GM18873 (cell line): ENCODE measurements around the gene ATF6.
A peak's percentile ranks its signal among the peaks of the same experiment; 100 is the strongest.
"Not testable (repeated sequence)": the region's sequence is repeated elsewhere in the genome, so short reads cannot be mapped to it uniquely, and the experiment has no call there.

Source experiments
- ATAC-seq: cut with Tn5 transposase; IDR thresholded peaks from one replicate; pipeline ENCODE4 v1.9.1; 2021; ENCODE audit warnings: mild to moderate bottlenecking, moderate library complexity, moderate number of reproducible peaks; ENCODE audit not compliant: unreplicated experiment, low FRiP score

The ATF6 gene, protein sequence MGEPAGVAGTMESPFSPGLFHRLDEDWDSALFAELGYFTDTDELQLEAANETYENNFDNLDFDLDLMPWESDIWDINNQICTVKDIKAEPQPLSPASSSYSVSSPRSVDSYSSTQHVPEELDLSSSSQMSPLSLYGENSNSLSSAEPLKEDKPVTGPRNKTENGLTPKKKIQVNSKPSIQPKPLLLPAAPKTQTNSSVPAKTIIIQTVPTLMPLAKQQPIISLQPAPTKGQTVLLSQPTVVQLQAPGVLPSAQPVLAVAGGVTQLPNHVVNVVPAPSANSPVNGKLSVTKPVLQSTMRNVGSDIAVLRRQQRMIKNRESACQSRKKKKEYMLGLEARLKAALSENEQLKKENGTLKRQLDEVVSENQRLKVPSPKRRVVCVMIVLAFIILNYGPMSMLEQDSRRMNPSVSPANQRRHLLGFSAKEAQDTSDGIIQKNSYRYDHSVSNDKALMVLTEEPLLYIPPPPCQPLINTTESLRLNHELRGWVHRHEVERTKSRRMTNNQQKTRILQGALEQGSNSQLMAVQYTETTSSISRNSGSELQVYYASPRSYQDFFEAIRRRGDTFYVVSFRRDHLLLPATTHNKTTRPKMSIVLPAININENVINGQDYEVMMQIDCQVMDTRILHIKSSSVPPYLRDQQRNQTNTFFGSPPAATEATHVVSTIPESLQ

DNA sequence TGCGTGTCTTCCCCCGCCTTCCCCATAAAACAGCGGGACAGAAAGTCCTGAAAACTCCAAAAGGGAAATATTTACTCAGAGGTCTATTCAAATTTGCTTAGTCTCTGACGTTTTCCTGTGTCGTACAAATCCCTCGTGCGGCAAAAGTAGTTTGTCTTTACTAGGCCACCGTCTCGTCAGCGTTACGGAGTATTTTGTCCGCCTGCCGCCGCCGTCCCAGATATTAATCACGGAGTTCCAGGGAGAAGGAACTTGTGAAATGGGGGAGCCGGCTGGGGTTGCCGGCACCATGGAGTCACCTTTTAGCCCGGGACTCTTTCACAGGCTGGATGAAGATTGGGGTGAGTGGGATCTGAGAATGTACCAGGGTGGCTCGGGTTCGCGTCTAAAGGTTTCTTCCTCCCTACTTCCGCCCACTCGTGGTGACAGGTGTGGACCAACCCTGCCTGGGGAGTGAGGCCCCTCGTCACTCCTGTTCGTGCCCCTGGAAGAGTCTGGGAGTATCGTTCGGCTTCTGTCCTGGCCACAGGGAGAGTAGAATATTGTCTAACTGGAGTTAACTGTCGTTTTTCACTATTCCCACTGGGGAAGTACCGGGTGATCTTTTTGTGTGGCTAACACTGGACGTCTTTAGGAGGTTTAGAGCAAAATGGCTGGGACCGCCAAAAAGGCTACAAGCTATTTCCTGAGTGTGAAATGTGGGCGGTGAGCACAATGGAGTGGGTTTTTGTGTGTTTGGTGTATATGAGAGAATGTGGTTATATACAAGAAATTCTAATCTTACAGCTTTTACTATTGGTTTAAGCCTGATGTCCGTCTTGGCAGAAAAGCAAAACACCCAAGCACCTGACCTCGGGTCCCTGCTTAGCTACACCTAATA is at the start of gene ATF6:
Gene ATF6 (plus strand): TSS at position 219 of the 880 bp plus-strand sequence. CDS start 41 bp downstream, at position 260.
- ATAC-seq = peak; percentile 61

DNA sequence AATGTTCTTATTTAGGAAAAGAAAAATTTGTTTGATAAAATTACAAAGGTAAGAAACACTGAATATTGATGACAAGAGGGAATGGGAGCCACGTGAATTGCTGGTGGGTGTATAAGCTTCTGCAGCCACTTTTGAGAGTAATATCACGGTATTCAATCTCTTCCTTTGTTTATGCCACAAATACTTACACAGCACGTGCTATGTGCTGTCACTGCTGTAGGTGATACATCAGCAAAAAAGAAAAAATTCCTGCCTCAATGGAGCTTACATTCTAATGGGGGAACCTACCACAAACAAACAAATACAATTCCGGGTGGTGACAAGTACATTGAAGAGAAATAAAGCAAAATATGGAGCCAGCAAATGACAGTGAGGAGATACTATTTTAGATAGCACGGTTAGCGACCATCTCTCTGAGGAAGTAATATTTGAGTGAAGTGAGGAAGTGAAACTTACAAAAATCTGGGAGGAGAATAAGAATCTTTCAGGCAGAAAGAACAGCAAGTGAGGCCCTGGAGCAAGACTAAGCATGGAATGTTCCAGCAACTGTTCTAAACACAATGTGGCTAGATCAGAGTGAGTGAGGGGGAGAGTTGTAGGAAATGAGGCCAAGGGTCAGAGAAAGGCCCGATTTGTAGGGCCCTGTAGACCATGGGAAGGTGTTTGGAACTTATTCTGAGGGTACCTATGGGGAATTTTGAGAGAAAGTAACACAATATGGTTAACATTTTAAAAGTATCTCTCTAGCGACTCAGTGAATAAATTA is 47.4 kb upstream of the ATF6 start:
- peak; percentile 47 for ATAC-seq

DNA sequence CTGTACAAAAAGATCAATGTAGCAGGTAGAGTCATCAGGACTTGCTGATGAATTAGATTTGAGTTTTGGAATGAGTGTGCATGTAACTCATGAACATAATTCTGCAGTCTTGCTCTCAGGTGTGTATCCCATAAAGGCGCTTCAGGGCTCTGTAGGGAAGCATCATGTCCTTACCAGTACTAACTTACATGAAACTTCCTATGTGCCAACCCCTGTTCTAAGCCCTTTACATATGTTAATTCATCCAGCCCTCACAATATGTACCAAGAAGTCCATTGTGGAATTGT is 46.9 kb upstream of the ATF6 start:
- peak; percentile 26 for ATAC-seq

DNA sequence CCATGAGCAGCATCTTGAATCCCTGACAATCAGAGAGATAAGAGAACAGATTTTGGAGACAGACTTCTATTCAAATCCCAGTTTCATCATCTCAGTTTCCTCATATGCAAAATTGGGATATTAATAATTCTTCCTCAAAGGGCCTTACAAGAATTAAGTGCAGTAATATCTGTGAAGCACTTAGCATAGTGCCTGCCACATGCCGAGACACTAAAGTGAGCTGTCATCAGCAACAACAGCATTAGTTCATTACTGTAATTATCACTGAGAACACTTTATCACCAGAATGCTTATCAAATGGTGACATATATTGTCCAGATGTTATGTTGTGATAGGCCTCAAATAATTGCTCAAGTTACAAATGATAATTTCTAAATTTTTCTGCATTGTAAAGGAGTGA is 45.7 kb upstream of the ATF6 start:
- ATAC-seq = no peak

DNA sequence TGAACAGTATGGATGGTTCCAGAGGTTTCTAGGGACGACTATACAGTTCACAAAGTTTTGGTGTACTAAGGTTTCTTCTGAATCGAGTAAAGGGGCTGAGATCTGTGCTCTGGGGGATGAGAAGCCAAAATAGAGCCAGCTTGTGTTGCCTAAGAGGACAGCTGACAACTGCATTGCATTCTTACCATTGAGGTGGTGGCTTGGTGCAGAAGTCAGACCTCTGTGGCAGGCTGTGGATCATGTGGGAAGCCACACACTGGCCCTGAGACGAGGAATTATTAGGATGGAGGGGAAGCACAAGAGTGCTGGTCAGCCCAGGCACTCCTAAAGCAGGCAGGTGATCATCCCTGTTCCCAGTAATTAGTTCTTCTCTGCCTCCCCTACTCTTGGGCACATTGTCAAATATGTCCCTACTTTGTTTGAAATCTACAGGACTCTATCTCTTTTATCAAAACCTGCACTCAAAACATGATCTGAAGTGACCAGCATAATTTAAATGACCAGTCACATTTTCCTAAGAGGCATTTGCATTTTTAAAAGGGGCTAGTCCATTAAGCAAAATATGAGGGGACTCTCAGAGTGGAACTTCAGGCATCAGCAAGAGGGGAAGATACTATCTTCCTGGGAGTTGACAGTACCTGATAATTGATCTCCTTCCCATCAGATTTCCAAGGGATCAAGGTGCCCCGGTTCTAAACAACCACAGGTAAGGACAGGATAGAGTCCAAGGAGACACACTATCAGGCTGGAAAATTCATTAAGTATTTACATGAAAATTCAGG is 45.0 kb upstream of the ATF6 start, which contains the start of gene FCRLB:
Gene FCRLB (plus strand): TSS at position 589 of the 782 bp plus-strand sequence. CDS start 1,129 bp downstream, outside the sequence.
- ATAC-seq = no peak

DNA sequence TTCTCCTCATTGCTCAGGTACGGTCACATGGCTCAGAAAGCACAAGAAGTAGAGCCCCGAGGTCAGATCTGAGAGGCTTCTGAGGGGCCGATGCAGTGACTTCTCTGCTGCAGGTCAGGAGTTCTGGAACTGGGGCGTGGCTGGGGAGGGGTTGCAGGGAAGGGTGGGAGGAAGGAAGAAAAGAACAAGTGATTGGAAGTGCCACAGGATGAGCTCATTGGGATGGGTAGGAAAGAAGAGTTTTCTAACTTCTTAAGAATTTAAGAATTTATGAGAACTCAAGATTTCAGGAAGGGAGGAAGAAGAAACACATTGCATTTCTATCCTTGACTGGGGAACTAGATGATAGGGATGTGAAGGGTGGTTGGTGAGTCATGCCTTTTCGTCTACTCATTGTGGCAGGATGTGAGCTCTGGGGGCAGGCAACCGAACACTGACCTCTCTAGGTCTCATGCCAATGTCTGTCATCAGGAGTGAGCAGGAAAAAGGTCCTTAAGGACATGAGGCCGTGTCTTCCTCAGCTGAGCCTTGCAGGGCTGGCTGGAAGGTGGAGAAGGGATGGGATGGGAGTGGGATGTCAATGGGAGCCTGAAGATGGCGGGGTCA is 44.3 kb upstream of the ATF6 start:
- ATAC-seq = no peak

DNA sequence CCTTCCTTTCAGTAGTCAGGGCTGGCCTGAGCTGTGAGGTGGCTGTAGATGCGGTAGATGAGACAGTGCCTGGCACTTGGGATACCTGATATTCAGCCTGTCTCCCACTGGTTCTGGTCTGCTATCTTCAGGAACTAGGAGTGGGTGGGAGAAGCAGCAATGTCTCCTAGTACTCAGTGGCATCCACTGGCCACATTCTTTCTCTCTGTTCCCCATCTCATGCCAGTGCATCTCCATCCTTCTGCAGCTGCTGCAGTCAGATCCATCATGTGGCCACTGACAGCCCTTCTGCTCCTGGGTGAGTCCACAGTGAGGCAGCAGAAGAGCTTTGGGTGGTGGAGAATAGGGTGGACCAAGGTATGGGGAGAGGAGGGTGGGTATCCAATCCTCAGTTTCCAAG is 43.7 kb upstream of the ATF6 start:
- no peak for ATAC-seq

DNA sequence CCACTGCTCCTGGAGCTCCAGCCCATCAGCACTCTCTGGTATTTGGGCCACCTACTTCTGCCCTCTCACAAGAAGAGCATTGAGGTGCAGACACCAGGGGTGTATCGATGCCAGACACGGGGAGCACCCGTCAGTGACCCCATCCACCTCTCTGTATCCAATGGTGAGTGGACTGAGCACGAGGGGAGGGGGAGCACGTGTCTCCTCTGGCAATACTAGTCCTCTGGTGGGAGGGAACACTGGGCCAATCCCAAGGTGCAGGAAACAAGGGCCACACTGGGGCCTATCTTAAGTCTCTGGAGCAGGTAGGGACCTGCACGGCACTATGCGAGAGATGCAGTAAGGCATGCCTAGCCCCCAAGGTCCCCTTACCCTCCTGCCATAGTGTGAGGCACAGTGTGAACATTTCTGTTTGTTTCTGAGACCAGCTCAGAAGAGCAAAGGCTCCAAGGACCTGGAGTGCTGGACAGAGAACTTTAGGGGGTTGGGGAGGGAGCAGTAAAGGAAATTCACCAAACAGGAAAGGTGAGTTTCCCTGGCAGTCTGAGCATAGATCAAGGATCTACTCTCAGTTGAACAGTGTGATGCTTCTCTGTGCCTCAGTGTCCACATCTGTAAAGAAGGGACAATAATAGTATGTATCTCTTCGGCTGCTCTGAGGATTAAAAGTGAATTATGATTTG is 42.5 kb upstream of the ATF6 start:
- no peak for ATAC-seq

DNA sequence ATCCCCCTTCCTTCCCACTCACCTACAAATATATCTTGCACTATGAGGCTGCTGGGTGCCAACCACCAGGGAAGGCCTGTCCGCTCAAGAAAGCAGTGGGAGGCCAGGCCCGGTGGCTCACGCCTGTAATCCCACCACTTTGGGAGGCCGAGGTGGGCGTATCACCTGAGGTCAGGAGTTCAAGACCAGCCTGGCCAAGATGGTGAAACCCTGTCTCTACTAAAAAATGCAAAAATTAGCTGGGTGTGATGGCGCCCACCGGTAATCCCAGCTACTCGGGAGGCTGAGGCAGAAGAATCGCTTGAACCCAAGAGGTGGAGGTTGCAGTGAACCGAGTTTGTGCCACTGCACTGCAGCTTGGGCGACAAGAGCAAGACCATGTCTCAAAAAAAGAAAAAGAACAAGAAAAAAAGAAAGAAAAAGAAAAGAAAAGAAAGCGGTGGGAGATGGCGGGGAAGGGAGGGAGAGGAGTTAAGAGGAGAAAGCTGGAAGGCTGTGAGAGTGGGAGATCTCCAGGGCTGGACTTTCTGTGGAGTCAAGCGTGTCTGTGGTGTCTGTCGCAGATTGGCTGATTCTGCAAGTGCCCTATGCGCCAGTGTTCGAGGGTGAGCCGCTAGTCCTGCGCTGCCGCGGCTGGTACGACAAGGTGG is 40.7 kb upstream of the ATF6 start:
- not testable (repeated sequence) for ATAC-seq

DNA sequence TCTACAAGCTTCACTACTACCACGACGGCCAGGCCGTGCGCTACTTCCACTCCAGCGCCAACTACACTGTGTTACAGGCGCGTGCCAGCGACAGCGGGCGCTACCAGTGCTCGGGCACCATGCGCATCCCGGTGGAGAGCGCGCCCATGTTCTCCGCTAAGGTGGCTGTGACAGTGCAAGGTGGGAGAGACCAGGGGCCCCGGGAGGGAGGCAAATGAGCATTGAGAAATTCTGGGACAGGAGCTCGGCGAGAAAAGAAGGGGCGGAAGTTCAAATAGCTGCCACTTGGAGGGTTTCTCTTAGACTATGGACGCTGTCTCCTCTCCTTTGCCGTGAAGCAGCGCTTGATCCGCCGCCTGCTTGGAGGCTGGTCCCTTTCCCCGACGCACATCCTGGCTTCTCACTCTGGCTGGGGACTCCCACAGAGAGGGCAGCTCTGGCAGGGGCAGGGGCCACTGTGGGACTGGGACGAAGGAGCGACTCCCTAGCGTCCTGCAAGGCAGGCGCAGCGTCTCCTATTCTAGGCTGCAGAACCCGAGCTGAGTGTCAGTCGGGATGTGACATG is 40.1 kb upstream of the ATF6 start:
- ATAC-seq = peak; percentile 24

DNA sequence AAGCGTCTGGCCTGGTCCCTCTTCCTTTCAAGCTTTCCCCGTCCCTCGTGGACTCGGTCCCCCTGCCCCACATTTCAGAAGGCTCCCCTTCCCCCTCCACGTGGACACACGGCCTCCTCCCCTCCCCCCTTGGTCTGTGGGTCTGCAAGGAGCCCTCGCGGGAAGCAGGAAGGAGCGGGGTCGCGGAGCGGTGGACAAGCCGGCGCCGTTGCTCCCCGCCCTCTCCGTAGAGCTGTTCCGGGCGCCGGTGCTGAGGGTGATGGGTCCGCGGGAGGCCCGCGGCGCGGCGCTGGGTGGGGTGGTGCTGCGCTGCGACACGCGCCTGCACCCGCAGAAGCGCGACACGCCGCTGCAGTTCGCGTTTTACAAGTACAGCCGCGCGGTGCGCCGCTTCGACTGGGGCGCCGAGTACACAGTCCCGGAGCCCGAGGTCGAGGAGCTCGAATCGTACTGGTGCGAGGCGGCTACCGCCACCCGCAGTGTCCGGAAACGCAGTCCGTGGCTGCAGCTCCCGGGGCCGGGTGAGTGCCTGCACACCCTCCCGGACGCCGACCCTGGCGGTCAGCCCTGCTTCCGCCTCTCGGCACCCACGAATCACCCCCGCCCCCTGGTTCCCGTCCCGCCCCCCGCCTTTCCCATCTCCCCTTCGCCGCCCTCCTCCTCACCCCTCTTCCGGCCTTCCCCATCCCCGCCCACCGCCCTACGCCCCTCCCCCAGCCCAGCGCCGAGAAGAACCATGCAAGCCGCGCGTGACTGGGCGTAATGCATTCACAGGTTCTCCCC is 39.5 kb upstream of the ATF6 start:
- ATAC-seq = peak; percentile 37

DNA sequence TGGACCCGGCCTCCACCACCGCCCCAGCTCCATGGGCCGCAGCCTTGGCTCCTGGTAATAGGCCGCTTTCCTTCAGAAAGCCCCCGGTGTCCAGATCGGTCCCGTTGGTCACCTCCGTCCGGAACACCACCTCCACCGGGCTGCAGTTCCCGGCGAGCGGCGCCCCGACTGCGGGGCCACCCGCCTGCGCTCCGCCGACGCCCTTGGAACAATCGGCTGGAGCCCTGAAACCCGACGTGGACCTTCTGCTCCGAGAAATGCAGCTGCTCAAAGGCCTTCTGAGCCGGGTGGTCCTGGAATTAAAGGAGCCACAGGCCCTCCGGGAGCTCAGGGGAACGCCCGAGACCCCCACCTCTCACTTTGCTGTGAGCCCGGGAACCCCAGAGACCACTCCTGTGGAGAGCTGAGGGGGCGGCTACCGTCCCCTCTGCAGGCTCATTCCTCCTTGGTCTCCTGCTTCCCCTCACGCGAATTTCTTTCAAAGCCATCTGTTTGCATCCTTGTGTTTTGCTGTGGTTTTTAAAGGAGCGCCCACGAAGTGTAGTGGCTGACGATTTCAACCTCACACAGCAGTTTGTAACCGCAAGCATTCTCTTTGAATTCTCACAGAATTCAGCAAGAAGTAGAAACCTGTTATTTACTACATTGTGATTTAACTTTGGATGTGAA is 38.7 kb upstream of the ATF6 start:
- no peak for ATAC-seq

DNA sequence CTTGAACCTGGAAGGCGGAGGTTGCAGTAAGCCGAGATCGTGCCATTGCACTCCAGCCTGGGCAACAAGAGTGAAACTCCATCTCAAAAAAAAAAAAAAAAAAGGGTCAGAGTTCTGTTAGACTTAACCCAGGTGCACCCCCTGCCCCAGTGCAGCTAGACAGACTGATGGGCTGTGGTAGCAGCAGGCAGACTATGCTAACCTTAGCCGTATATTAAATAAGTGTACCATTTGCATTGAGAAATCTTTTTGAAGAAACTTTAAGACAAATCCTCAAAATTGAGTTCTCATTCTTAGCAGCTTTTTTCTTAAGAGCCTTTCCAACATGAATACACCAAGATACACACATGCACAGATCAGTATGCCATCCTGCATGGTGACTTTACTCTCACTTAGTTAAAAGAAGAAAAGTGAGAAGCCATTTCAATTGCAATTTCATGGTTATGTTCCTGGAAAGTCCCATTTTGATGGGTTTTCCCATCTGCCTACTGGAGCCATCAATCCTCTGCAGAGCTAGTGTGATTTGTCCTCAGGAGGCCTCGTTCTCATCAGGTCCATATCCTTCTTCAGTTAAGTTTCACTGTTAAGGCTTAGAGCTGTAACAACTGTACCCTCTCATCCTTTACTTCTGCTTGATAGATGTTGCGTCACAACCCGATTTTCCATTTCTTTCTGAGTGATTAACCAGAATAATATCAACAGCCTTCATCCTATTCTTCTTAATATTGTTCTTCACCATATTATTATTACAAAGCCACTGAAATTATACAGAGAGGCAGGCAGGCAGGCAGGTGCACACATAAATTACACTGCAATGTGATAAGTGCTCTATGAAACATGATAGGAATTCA is 37.5 kb upstream of the ATF6 start:
- no peak for ATAC-seq

DNA sequence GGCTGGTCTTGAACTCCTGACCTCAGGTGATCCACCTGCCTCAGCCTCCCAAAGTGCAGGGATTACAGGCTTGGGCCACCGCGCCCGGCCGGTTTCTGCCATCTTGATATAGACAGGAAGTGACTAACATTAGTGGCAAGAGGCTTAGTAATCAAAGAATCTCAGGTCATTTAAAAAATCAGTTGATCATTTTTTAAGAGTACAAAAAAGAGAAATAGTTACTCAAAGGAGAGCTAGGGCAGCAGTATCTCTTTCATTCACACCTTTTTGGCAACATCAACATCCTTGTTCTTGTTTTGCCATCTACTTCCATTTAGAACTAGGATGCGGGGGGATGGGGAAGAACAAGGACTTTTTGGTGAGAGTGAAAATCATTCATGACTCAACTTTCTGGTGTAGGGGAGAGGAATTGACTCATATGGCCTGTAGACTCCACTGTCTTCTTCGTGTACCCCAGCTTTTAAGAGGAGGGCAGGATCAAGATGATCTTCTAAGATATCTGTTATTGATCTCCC is 36.0 kb upstream of the ATF6 start:
- no peak for ATAC-seq

DNA sequence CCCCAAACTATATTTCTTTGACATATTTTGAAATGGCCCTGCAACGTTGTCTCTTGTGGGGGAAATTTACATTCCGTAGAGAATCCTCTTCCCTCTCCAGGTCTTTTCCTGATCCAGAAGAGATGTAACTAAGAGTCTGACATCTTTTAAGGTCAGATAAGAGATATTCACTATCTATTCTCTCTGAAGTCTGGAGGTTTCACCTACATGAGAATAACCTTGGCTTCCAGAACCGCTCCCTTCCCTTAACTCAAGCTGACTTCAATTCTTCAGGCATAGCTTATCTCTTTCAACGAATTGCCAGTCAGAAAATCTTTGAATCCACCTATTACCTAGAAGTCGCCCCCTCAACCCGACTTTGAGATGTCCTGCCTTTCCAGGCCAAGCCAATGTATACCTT is 34.9 kb upstream of the ATF6 start:
- no peak for ATAC-seq
